IPS-15b (cell line): Measurements from ENCODE around the gene CTNS.
A peak's percentile ranks its signal among the peaks of the same experiment; 100 is the strongest.

Experiments
- H3K27me3 ChIP-seq: one replicate; pipeline ENCODE4 v1.6.1; 2013; ENCODE audit warnings: low read length; ENCODE audit not compliant: control insufficient read depth, insufficient read depth
- H3K36me3 ChIP-seq: one replicate; pipeline ENCODE4 v1.6.1; 2013; ENCODE audit warnings: low read length; ENCODE audit not compliant: control insufficient read depth, insufficient read depth
- H3K4me1 ChIP-seq: one replicate; pipeline ENCODE4 v1.6.1; 2013; ENCODE audit warnings: mild to moderate bottlenecking, low read length; ENCODE audit not compliant: control insufficient read depth, insufficient read depth
- H3K4me3 ChIP-seq: one replicate; pipeline ENCODE4 v1.5.1; 2013; ENCODE audit warnings: low read depth, low read length
- H3K9ac ChIP-seq: one replicate; pipeline ENCODE4 v1.6.1; 2013; ENCODE audit warnings: low read depth, mild to moderate bottlenecking, low read length
- H3K9me3 ChIP-seq: one replicate; pipeline ENCODE4 v1.6.1; 2013; ENCODE audit warnings: mild to moderate bottlenecking, low read length; ENCODE audit not compliant: control insufficient read depth, insufficient read depth

CTNS gene

DNA sequence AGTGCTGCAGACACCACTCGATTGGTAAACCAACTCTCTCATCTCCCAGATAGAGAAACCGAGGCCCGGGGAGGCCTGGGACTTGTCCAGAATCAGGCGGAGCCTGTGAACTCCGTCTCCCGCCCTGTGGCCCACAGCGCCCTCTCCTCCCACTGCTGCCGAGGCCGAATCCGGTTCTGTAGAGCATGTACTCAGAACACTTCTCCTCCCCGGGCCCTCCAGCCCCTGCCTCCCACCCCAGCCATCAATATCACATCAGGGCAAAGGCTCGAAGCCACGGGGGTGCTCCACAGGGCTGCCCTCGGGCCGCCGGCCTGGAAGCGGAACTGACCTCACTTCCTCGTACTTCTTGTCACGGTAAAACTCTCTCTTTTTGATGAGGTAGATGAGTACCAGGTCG lies 45.0 kb downstream of the CTNS start:
- Histone ChIP-seq H3K4me3 (no peak overlapping the region), H3K9me3 (no peaks in the 10 kb centered on the region), H3K4me1 (no peaks in the 10 kb centered on the region), H3K27me3 (no peaks in the 10 kb centered on the region), H3K36me3 (no peaks in the 10 kb centered on the region), H3K9ac (no peak overlapping the region)

DNA sequence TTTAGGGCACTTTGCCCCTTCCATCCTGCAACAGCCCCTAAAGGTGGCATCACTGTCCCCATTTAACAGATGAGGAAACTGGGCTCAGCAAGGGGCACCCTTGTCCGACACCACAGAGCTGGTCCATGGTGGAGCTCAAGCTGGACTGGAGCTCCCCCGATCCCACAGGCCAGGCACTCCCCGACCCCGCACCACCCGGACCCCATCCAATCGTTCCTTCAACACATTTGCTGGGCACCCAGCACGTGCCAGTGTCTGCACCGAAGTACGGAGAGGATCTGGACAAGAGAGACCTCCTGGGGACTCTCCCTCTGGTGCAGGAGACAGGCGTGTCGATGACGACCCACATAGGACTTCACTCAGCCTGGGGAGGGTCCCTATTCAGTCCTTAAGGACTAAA lies 45.5 kb downstream of the CTNS start:
- no peak overlapping the region for H3K9ac ChIP-seq
- no peaks in the 10 kb centered on the region for H3K27me3 ChIP-seq
- H3K36me3 ChIP-seq, result no peaks in the 10 kb centered on the region
- H3K4me1 ChIP-seq, result no peaks in the 10 kb centered on the region
- no peaks in the 10 kb centered on the region for H3K9me3 ChIP-seq
- no peak overlapping the region for H3K4me3 ChIP-seq

DNA sequence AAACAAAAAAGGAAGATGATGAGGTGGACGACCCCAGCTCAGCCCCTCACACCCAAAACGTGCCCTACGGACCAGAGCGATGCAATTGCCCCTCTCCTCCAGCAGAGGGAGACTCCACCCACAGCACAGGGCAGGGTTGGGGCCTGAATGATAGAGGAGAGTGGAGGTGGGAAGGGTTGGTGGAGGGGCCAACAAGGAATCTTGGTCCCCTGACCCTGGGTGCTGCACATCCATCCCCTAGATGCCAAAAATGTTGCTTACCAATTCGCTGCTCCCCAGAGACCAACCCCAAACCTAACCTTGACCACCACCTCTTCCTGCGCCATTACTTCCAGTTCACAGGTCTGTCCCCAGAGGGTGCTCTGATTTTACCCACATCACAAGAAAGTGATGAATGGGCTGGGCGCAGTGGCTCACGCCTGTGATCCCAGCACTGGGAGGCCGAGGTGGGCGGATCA lies 46.5 kb downstream of the CTNS start:
- Histone ChIP-seq H3K36me3 (no peaks in the 10 kb centered on the region), H3K4me1 (no peaks in the 10 kb centered on the region), H3K4me3 (peak overlapping the region; percentile 13), H3K27me3 (no peaks in the 10 kb centered on the region), H3K9me3 (no peaks in the 10 kb centered on the region), H3K9ac (no peak overlapping the region)

DNA sequence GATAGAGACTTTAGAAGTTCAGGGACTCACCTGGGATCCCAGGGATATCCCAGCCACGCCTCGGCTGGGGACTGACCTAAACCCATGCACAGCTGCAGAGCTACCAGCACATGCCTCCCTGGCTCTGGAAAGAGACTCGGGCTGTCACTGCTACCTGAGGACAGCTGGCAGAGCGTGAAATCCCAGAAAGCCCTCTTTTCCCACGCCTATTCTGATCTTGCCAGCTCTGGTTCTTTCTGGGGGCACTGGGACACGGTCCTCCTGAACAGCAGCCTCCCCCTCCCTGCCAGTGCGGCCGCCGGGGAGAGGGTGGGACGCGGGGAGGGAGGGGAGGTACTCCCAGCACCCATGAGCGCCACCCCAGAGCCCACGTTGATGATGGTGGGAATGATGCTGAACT lies 48.6 kb downstream of the CTNS start:
- H3K4me3 ChIP-seq, result no peak overlapping the region
- no peak overlapping the region for H3K9ac ChIP-seq
- no peaks in the 10 kb centered on the region for H3K27me3 ChIP-seq
- H3K36me3 ChIP-seq, result no peaks in the 10 kb centered on the region
- H3K9me3 ChIP-seq, result no peaks in the 10 kb centered on the region
- no peaks in the 10 kb centered on the region for H3K4me1 ChIP-seq

DNA sequence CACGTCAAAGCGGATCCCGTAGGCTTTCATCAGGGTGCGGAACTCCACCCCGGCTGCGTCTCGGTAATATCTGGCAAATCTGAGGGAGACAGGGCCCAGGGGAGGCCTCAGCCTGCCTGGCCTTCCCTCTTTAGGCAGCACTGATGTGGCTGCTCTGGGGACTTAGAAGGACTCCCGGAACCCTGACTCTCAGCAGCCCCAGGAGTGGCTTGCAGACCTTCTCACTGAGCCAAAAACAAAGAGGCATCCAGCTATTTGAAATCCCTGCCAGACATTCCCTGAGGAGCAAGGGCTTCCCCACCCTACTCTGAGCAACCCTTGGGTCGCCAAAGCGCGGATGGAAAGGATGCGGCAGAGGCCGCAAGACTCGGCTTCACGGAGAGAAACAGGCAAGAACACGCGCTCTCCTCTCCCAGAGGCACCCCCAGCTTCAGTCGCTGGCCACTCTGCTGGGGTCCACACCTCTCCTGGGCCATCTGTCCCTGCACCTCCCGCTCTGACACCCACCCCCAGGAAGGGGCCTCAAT lies 51.5 kb downstream of the CTNS start:
- H3K9me3 ChIP-seq, result no peaks in the 10 kb centered on the region
- H3K9ac ChIP-seq, result no peak overlapping the region
- H3K4me1 ChIP-seq, result no peaks in the 10 kb centered on the region
- H3K27me3 ChIP-seq, result no peaks in the 10 kb centered on the region
- no peak overlapping the region for H3K4me3 ChIP-seq
- H3K36me3 ChIP-seq, result no peaks in the 10 kb centered on the region

DNA sequence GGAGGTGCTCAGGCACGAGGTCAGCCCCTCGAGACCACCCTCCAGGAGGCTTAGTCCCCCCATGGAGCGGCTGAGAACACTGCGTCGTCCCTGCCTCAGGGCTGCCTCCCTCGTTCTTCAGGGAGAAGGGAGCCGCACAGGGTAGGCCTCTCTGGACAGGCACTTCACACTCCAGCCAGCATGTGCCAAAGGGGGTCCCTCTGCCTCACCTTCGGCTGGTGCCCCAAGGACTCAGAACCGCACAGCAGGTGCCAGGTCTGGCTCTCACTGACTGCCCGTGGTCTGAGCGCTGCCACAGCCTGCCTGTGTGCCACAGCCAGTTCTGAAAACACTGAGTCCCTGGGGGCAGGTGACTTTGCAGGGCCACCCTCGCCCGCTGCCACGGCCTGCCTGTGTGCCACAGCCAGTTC lies 52.3 kb downstream of the CTNS start:
- H3K9ac ChIP-seq, result no peak overlapping the region
- no peaks in the 10 kb centered on the region for H3K4me1 ChIP-seq
- H3K36me3 ChIP-seq, result no peaks in the 10 kb centered on the region
- H3K27me3 ChIP-seq, result no peaks in the 10 kb centered on the region
- H3K4me3 ChIP-seq, result no peak overlapping the region
- H3K9me3 ChIP-seq, result no peaks in the 10 kb centered on the region

DNA sequence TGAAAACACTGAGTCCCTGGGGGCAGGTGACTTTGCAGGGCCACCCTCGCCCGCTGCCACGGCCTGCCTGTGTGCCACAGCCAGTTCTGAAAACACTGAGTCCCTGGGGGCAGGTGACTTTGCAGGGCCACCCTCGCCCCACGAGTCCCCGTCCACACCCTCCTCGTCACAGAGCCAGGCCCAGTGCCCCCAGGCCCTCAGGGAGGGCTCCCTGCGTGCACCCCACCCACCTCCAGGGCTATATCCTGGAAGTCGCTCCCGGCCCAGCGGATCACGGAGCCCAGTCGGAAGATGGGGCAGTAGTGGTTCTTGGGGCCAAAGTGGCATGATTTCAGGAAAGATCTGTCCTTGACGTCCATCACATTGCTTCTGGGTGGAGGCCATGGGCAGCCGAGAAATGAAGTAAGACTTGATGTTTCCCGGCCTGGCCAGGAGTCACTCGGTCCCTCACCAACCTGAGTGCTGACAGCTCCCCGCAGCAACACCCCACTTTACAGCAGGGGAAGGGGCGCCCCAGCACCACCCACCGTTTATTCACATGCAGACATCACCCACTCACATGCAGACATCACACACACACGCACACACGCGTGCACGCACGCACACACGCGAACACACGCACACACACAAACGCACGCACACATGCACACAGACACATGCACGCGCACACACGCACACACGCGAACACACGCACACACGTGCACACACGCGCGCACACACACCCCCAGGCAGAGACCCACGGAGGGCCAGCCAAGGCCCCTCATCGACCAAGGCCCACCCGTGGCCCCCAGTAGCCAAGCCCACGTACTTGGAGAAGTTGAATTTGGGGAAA lies 52.9 kb downstream of the CTNS start:
- no peaks in the 10 kb centered on the region for H3K9me3 ChIP-seq
- no peaks in the 10 kb centered on the region for H3K36me3 ChIP-seq
- H3K4me3 ChIP-seq, result no peak overlapping the region
- peaks cover 2% of the 10 kb centered on the region for H3K27me3 ChIP-seq
- H3K4me1 ChIP-seq, result no peaks in the 10 kb centered on the region
- H3K9ac ChIP-seq, result no peak overlapping the region

DNA sequence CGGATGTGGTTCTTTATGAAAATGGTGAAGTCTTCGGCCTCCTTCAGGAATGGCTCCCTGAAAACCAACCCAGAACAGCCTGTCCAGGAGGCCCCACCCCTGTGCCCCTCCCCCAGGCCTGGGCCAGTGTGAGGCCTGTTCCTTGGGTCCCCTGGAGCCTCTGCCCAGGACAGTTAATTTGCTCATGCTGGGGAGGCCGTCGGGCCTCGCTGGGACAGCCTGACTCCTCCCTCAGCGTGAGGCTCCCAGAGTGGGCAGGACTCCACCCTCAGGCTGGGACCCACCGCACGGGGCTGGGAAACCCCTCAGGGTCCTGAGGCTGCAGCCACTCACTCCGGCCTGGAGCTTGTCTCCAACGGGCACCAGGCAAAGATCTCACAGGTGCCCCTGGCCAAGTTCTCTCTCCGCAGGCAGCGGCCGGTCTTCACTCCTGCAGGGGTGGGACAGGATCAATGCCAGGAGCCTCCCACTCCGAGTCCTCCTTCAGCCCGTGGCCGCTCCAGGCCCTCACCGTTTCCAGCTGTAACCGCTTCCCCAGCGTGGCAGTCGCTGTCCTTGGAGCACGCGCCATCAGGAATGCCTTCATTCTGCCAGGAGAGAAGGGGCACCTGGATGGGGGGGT lies 53.6 kb downstream of the CTNS start:
- no peak overlapping the region for H3K4me3 ChIP-seq
- H3K36me3 ChIP-seq, result no peaks in the 10 kb centered on the region
- no peaks in the 10 kb centered on the region for H3K9me3 ChIP-seq
- H3K27me3 ChIP-seq, result peaks cover 9% of the 10 kb centered on the region
- no peak overlapping the region for H3K9ac ChIP-seq
- no peaks in the 10 kb centered on the region for H3K4me1 ChIP-seq

DNA sequence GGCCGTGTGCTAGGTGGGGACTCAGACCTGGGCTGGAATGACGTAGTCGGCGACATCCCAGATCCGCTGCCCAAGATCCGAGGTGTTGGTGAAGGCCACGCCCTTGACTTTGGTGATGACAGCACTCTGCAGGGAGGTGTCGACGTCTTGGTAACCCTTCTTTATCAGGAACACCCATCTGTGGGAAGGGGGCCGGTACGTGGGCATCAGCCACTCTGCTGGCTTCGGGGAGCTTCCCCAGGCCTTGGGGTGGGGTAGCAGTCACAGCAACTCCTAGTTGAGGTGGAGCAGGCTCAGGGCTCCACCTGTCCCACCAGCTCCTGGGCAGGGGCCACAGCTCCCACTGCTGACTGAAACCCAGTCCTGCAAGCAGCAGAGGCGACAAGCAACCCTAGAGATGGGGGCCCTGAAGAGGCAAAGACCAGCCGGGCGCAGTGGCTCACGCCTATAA lies 55.1 kb downstream of the CTNS start:
- H3K4me3 ChIP-seq, result no peak overlapping the region
- no peaks in the 10 kb centered on the region for H3K4me1 ChIP-seq

DNA sequence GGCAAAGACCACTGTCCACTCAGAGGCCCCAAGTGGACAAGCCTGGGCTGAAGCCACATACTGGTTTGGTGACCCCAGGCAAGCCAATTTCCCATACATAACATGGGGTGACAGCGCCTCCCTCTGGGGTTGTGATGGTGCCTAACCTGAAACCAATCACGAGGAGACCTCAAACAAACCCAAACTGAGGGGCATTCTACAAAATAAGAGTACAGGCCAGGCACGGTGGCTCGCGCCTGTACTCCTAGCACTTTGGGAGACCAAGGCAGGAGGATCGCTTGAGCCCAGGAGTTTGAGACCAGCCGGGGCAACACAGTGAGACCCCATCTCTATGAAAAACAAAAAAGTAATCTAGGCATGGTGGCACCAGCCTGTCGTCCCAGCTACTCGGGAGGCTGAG lies 55.8 kb downstream of the CTNS start:
- Histone ChIP-seq H3K9ac (no peak overlapping the region), H3K27me3 (peaks cover 19% of the 10 kb centered on the region), H3K4me1 (no peaks in the 10 kb centered on the region), H3K36me3 (no peaks in the 10 kb centered on the region), H3K4me3 (no peak overlapping the region), H3K9me3 (no peaks in the 10 kb centered on the region)

More for the DNA sequence above, 55.1 kb downstream of the CTNS start:
- H3K36me3 ChIP-seq, result no peaks in the 10 kb centered on the region
- H3K9ac ChIP-seq, result no peak overlapping the region
- no peaks in the 10 kb centered on the region for H3K9me3 ChIP-seq
- H3K27me3 ChIP-seq, result peaks cover 15% of the 10 kb centered on the region

DNA sequence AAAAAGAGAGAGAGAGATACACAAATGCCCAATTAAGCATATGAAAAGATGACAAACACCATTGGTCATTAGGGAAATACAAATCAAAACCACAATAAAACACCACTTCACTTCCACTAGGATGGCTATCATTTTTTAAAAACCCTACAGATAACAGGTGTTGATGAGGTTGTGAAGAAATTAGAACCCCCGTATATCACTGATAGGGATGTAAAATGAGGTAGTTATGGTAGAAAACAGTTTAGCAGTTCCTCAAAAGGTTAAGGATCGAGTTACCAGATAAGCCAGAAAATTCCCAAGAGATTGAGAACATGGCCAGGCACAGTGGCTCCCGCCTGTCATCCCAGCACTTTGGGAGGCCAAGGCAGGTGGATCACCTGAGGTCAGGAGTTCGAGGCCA lies 56.6 kb downstream of the CTNS start:
- Histone ChIP-seq H3K9me3 (no peaks in the 10 kb centered on the region), H3K27me3 (peaks cover 21% of the 10 kb centered on the region), H3K4me1 (no peaks in the 10 kb centered on the region), H3K9ac (no peak overlapping the region), H3K4me3 (no peak overlapping the region), H3K36me3 (no peaks in the 10 kb centered on the region)

DNA sequence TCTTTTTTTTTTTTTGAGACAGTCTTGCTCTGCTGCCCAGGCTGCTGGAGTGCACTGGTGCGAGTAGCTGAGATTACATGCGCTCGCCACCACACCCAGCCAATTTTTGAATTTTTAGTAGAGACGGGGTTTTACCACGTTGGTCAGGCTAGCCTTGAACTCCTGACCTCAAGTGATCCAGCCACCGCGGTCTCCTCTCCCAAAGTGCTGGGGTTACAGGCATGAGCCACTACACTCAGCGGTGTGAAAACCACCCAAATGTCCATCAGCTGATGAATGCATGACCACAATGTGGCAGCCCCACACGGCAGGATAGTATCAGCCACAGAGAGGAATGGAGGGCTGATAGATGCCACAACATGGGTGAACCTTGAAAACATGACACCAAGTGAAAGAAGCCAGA lies 57.3 kb downstream of the CTNS start:
- H3K4me3 ChIP-seq, result no peak overlapping the region
- H3K9ac ChIP-seq, result no peak overlapping the region
- H3K4me1 ChIP-seq, result no peaks in the 10 kb centered on the region
- H3K9me3 ChIP-seq, result no peaks in the 10 kb centered on the region
- H3K36me3 ChIP-seq, result no peaks in the 10 kb centered on the region
- H3K27me3 ChIP-seq, result peaks cover 25% of the 10 kb centered on the region
